HepG2 (cell line): ENCODE measurements around the gene CCN2. TPM values are rescaled to one million over a fixed set of nuclear protein-coding genes. Genes with fewer than 3 reads are reported as not detected.

Experiments used
- BCL6 ChIP-seq: IDR thresholded peaks from 2 replicates; pipeline ENCODE4 v1.6.1; 2016; ENCODE audit warnings: missing genetic modification reagents, missing compliant biosample characterization
- CBFB ChIP-seq: sonication (generic); formaldehyde crosslinking; IDR thresholded peaks from 2 replicates; pipeline ENCODE4 v1.4.0; 2020; ENCODE audit warnings: missing genetic modification reagents
- EZH2 ChIP-seq: conservative IDR thresholded peaks from 2 replicates; pipeline ENCODE4 v1.6.1; 2012; ENCODE audit warnings: mild to moderate bottlenecking, low read depth, low read length, moderate library complexity
- FOXM1 ChIP-seq: sonication (generic); formaldehyde crosslinking; IDR thresholded peaks from 2 replicates; pipeline ENCODE4 v1.5.0; 2020; ENCODE audit warnings: missing genetic modification reagents
- GABPB1 ChIP-seq: IDR thresholded peaks from 2 replicates; pipeline ENCODE4 v1.6.1; 2016; ENCODE audit warnings: mild to moderate bottlenecking, missing genetic modification reagents, moderate library complexity, missing compliant biosample characterization
- HNF1B ChIP-seq: sonication (generic); formaldehyde crosslinking; IDR thresholded peaks from 2 replicates; pipeline ENCODE4 v1.5.1; 2020; ENCODE audit warnings: mild to moderate bottlenecking, moderate library complexity, missing genetic modification reagents
- KLF11 ChIP-seq: IDR thresholded peaks from 2 replicates; pipeline ENCODE4 v1.6.1; 2016; ENCODE audit warnings: missing compliant biosample characterization
- KLF15 ChIP-seq: sonication (generic); formaldehyde crosslinking; IDR thresholded peaks from 2 replicates; pipeline ENCODE4 v1.8.1; 2023; ENCODE audit warnings: borderline replicate concordance, mild to moderate bottlenecking, inconsistent platforms, missing genetic modification reagents, mixed read lengths
- MEIS1 ChIP-seq: sonication (generic); formaldehyde crosslinking; IDR thresholded peaks from 2 replicates; pipeline ENCODE4 v1.9.0; 2021; ENCODE audit warnings: mild to moderate bottlenecking, missing genetic modification reagents, moderate library complexity, borderline replicate concordance
- MYPOP ChIP-seq: sonication (generic); formaldehyde crosslinking; IDR thresholded peaks from 2 replicates; pipeline ENCODE4 v1.8.1; 2023; ENCODE audit warnings: mild to moderate bottlenecking, moderate library complexity, missing genetic modification reagents
- PHF21A ChIP-seq: sonication (generic); formaldehyde crosslinking; IDR thresholded peaks from 2 replicates; pipeline ENCODE4 v1.5.0; 2020; ENCODE audit warnings: mild to moderate bottlenecking, missing genetic modification reagents
- PLRG1 ChIP-seq: fragments of 450-650 bp; conservative IDR thresholded peaks from 2 replicates; pipeline ENCODE4 v1.6.1; 2016
- POLR2G ChIP-seq: fragments of 200-400 bp; formaldehyde crosslinking; IDR thresholded peaks from 2 replicates; pipeline ENCODE4 v1.6.1; 2018; ENCODE audit warnings: mild to moderate bottlenecking, low read depth, low read length, moderate library complexity
- PRMT3 ChIP-seq: sonication (generic); formaldehyde crosslinking; IDR thresholded peaks from 2 replicates; pipeline ENCODE4 v1.8.1; 2022; ENCODE audit warnings: low read depth, mild to moderate bottlenecking, moderate library complexity, missing genetic modification reagents, borderline replicate concordance
- SCMH1 ChIP-seq: sonication (generic); formaldehyde crosslinking; IDR thresholded peaks from 2 replicates; pipeline ENCODE4 v1.9.0; 2021; ENCODE audit warnings: missing genetic modification reagents, mild to moderate bottlenecking, borderline replicate concordance
- SRSF4 ChIP-seq: fragments of 200-400 bp; formaldehyde crosslinking; IDR thresholded peaks from one replicate; pipeline ENCODE4 v1.6.1; 2018; ENCODE audit warnings: mild to moderate bottlenecking, low read depth, low read length, moderate library complexity; ENCODE audit not compliant: poor library complexity, severe bottlenecking
- ZEB1 ChIP-seq: IDR thresholded peaks from 2 replicates; pipeline ENCODE4 v1.6.1; 2012; ENCODE audit warnings: mild to moderate bottlenecking, low read depth, inconsistent platforms; ENCODE audit not compliant: insufficient replicate concordance
- ZFP36 ChIP-seq: fragments of 150-350 bp; IDR thresholded peaks from 2 replicates; pipeline ENCODE4 v1.6.1; 2018; ENCODE audit warnings: borderline replicate concordance, low read length, low read depth; ENCODE audit not compliant: partially characterized antibody
- ZFP90 ChIP-seq: sonication (generic); formaldehyde crosslinking; IDR thresholded peaks from 2 replicates; pipeline ENCODE4 v1.8.0; 2022; ENCODE audit warnings: missing genetic modification reagents, mild to moderate bottlenecking, inconsistent platforms, borderline replicate concordance
- ZFY ChIP-seq: sonication (generic); formaldehyde crosslinking; IDR thresholded peaks from 2 replicates; pipeline ENCODE4 v1.4.0; 2020; ENCODE audit warnings: missing genetic modification reagents
- ZKSCAN1 ChIP-seq: fragments of 150-350 bp; IDR thresholded peaks from 2 replicates; pipeline ENCODE4 v1.6.1; 2014; ENCODE audit warnings: low read length
- ZNF17 ChIP-seq: sonication (generic); formaldehyde crosslinking; IDR thresholded peaks from 2 replicates; pipeline ENCODE4 v1.5.0; 2020; ENCODE audit warnings: mild to moderate bottlenecking, missing genetic modification reagents
- ZNF451 ChIP-seq: sonication (generic); formaldehyde crosslinking; IDR thresholded peaks from 2 replicates; pipeline ENCODE4 v1.5.0; 2020; ENCODE audit warnings: mild to moderate bottlenecking, missing genetic modification reagents
- ZNF570 ChIP-seq: sonication (generic); formaldehyde crosslinking; IDR thresholded peaks from 2 replicates; pipeline ENCODE4 v1.4.0; 2020; ENCODE audit warnings: mild to moderate bottlenecking, missing genetic modification reagents, borderline replicate concordance
- ZNF597 ChIP-seq: sonication (generic); formaldehyde crosslinking; IDR thresholded peaks from 2 replicates; pipeline ENCODE4 v1.5.0; 2020; ENCODE audit warnings: missing genetic modification reagents
- ZSCAN20 ChIP-seq: sonication (generic); formaldehyde crosslinking; IDR thresholded peaks from 2 replicates; pipeline ENCODE4 v1.4.0; 2020; ENCODE audit warnings: missing genetic modification reagents, mild to moderate bottlenecking, borderline replicate concordance
- ZSCAN21 ChIP-seq: sonication (generic); formaldehyde crosslinking; IDR thresholded peaks from 2 replicates; pipeline ENCODE4 v1.8.0; 2022; ENCODE audit warnings: mild to moderate bottlenecking, missing genetic modification reagents, moderate library complexity, borderline replicate concordance
- polyA plus RNA-seq, 8 experiments: library from polyadenylated mRNA; depleted of rRNA in 3 of 8; stranded (reverse) in 7 of 8; unstranded in 1 of 8; fragments of >200 nt; fragmentation: Illumina TruSeq in 4 of 8; extraction: Trizol in 4 of 8; gene quantifications; 2 replicates each; pipeline versions ENCODE4 v1.2.1 to v1.2.3, GENCODE V29; 2011 to 2016; ENCODE audit warnings: low read depth in 4 of 8, missing spikeins in 1 of 8, mixed read lengths in 1 of 8; ENCODE audit not compliant: insufficient read depth in 1 of 8
- total RNA-seq, 5 experiments: library from RNA; depleted of rRNA; stranded (reverse); fragments of >200 nt; fragmentation: Illumina TruSeq; extraction: Trizol; gene quantifications; 2 replicates each; pipeline ENCODE4 v1.2.3, GENCODE V29; 2016; ENCODE audit warnings: low read depth in 1 of 5

CCN2 gene
- total and polyA plus RNA-seq, 2 of the 13 experiments (the other 11 are each of a cell fraction or from before 2014, with no cell fraction given), result 34.7 to 316 TPM

- TF ChIP-seq ZNF570 (CRISPR knock-in tag) (0 out of 2 replicates have a peak, but pooled peaks have one; percentile 31), KLF11 (CRISPR knock-in tag) (peak; percentile 74; the same call in 1 of the 2 replicates), PRMT3 (CRISPR knock-in tag) (0 out of 2 replicates have a peak, but pooled peaks have one; percentile 40), KLF15 (CRISPR knock-in tag) (no peak; the same call in 1 of the 2 replicates), ZEB1 (peak; percentile 53), MEIS1 (peak; percentile 83; the same call in 1 of the 2 replicates), SRSF4 (no peak), ZKSCAN1 (no peak), BCL6 (peak; percentile 99), SCMH1 (CRISPR knock-in tag) (no peak), FOXM1 (CRISPR knock-in tag) (no peak), PLRG1 (no peak), ZSCAN20 (CRISPR knock-in tag) (no peak), PHF21A (CRISPR knock-in tag) (peak; percentile 95), ZNF17 (CRISPR knock-in tag) (no peak), GABPB1 (CRISPR knock-in tag) (peak; percentile 62; the same call in 1 of the 2 replicates), ZFP90 (CRISPR knock-in tag) (peak; percentile 76; the same call in 1 of the 2 replicates), ZFP36 (no peak), EZH2 (no peak), MYPOP (CRISPR knock-in tag) (peak; percentile 71), HNF1B (peak; percentile 96), ZNF597 (CRISPR knock-in tag) (no peak), ZNF451 (CRISPR knock-in tag) (no peak), POLR2G (peak; percentile 84), ZSCAN21 (no peak), ZFY (CRISPR knock-in tag) (peak; percentile 78), CBFB (CRISPR knock-in tag) (peak; percentile 98)
These were observed 7.6 kb upstream of the CCN2 start (continued) for GRCh38 chr6:131958542-131959470.
